ENCODE results near the gene ACIN1.

Gene ACIN1

DNA sequence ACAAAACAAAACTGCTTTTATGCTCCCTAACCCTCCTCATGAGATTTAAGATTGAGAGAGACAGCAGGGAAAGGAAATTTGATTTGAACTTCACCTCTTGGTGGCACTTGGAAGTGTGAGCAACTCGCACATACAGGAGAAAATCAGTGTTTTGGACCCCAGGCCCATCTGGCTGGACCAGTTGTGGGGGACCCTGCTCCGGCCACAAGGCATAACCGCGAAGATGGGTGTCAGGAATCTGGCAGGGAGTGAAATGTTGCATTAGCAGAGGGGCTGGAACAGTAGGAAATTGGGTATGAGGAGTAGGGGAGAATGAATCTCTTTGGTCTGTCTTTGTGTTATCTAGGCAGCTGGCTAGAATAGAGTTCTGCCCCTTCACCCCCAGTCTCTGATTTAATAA is 8.6 kb upstream of the ACIN1 start:
- DNase-seq: no peak

DNA sequence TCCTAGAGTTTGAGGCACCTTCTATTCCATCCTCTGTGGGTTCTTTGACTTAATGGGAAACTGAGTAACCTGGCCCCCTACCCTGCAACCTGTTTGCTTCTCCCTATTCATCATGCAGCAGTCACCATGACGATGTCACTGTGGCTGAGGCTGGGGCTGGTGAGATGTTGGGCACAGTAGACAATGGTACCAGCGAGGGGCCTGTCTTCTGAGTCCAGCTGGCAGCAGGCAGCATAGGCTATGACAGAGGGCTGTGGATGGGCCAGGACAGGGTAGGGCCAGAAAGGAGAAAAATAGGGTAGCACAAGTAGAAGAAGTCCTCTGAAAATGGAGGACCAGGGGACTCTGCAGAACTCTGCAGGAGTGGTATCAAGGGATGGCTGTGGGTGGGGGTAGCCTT is 7.9 kb upstream of the ACIN1 start:
- no peak for DNase-seq

DNA sequence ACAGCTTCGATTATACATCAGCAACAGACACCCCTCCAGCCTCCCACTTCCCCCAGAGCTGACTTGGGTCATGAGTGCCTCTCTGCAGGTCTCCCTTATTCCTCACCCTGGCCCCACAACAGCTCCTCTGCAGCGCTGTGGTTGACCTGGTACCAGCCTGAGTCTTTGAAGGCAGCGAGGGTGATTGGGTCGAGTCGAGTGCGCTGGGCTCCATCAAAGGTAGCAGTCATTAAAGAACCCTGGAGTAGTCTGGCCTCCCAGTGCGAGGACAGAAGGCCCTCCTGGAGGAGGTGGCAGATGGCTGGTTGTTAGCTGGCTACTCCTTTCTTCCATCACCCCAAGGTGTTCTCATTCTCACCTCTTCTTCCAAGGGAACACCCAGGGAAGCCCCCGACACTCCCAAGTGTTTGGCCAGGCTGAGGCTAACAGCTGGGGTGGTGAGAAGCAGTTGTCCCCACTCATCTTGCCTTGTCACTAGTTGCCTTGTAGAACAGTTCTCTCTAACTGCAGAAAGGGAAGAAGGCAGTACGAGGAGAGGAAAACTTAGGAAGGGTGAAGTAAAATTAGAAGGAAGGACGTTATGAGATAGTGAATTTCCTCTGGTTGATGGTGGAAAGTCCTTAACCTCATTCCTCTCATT is 7.2 kb upstream of the ACIN1 start:
- no peak for DNase-seq

DNA sequence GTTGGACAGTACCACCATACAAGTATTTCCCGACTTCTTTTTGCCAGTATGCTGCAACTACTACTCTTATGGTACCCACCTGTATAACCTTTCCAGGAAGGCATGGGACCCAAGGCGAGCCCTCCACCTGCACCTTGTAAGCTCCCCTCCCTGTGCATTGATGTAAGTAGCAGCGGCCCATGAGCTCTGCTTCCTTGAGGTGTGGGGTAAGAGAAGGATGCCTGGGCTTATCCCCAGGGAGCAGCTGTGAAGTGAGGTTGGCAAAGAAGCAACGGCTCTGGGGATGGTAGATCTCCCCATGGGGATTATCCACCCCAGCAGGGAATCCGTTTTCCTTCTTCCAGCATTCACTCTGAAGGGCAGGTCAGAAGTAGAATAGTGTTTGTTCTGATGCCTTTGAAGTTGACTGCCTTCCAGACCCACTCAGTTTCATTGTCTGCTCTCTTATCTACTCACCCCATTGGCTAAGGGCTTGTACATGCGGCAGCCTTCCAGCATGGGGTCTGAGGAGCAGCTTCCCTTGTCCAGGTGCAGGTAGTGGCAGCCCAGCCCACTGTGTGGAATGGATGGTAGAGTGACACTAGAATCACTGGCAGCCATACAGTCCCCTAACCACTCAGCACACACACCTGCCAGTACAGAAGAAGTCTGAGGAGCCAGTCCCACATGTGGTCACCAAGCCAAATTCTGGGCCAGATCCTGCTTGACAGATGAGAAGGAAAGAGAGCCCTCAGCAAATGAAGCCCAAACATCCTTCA is 6.5 kb upstream of the ACIN1 start:
- DNase-seq: no peak

DNA sequence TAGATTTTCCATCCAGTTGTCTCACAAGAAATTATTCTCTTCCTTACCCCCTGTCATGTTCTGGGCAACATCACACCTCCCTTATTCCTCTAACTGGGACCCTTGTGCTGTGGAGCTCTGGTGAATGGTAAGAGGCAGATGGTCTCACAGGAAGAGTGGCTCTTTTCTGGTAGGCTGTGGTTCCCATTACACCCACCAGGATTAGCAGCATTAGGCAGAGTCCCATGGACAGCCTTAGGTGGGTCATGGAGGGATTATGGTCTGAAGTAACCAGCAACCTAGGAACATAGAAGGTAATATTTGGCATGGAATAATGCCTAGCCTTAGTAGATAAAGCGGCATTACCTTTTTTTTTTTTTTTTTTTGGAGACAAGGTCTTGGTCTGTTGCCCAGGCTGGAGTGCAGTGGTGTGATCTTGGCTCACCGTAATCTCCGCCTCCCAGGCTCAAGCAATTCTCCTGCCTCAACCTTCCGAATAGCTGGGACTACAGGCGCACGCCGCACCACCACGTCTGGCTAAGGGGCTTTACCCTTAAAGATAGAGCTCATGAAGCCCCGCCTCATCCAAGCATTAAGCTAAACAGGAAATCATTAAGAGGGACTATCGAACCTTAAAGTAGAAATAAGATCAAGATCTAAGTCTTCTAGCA is 4.4 kb upstream of the ACIN1 start:
- no peak for DNase-seq

DNA sequence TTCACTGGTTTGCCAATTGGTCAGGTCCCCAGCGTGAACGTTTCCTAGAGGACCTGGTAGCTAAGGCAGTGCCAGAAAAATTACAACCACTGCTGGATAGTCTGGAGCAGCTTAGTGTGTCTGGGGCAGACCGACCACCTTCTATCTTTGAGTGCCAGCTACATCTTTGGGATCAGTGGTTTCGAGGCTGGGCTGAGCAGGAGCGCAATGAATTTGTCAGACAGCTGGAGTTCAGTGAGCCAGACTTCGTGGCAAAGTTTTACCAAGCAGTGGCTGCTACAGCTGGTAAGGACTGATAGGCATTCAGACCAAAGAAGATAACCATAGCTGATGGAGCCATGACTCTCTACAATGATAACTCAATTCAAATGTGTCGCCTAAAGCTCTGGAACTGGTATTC is 2.9 kb upstream of the ACIN1 start:
- no peak for DNase-seq

DNA sequence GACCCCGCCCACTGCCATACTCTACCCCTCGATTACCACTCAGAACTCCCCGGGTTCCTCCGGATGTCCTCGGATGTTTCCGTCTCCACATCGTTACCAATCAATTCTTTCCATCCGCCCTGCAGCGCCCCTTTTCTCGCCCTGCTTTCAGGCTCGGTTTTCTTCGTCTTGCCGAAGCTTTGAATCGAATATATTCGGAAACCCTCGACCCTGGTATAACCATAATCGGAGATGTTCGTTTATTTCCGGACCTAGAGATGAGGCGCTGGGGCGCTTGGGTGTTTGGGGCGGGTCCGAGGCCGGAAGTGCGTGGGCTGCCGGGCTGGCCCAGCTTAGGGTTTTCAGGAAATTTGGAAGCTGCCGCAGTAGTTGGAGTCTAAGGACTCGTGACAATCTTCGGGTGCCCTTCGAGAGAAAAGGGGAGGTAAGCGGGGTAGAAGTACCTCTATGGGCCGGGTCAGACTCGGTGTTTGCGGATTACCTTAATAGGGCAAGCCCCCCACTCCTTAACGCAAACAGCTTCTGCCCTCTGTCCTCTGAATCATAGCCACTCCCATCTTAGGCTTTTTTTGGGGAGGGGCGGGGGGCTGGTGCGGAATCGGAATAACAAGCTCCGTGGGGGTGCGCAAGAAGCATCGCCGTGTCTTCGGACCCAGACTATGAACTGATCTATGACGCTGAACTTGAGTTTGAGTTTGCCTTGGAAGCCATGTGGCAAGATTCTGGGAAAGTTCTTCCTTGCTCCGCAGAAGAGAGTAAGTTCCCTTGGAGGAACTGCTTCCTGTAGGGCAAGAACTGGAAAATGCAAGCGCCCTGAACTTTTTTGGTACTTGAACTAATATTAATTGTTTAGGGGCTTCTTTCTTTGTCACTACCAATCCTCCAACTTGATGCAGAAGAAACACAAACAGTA is 516 bp upstream of the ACIN1 start, which contains the start of gene C14orf119:
TSS of gene C14orf119 (plus strand) at position 310 of the 913 bp plus-strand sequence. CDS start 2,154 bp downstream, outside the sequence.
- DNase-seq: peak; percentile 100

DNA sequence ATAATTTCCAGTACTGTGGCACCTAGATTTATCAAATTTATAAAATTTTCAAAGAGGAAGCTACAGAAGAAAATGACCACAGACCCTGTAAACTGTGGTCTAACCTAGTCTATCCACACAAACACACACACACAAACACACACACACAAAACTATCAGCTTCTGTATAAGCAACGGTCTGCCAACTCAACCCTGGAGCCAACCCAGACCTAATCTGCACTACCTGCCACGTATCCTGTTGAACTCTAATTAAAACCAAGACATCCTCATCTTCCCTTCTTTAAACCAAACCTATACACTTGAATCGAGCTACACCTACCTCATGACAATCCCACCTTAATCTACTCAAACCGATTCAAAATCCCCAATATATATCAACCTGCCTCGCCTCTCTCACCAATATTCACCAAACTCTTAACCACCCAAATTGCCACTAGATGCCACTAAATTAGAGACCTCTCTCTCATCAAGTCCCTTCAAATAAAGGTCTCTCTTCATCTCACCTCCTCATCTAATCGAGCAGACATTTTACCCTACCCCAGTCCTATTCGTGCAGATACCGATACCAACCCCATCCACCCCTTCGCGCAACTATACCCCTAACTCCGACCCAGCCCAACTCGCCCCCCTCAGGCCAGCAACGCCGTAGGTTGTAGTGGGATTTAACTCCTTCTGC is 808 bp downstream of the ACIN1 start:
- no peak for DNase-seq

DNA sequence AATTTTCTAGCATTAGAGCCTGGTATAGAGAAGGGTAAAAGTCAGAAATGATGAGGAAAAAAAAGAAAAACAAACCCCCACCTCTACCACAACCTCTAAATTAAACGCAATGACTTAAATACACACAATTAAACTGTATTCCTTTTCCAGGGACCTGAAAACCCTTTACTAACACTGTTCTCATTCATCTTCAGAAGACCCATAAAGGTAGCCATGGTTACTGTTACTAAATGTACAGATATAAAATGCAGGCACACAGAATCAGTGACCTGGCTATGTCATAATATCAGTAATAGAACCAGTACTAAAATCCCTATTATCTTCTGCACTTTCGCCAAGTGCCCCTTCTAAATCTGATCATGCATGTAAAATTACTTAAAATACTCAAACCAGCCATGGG is 1.4 kb downstream of the ACIN1 start:
- DNase-seq: no peak

DNA sequence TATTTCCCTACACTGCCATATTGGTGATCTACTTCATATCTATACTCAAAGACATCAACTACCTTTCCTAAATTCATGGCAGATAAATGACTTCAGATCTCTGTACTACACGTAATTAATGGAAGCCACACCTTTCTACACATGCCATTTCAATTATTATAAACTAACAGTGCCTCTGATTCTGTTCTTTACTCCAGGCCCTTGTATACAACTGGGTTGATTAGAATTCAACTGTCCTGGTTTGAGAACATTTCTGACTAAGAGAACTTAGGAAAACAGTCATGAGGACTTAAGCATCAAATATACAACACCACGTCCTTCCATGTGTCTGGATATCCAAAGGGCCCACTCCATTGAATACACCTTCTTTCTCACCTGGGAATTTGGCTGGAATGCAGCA is 1.8 kb downstream of the ACIN1 start:
- DNase-seq: no peak

DNA sequence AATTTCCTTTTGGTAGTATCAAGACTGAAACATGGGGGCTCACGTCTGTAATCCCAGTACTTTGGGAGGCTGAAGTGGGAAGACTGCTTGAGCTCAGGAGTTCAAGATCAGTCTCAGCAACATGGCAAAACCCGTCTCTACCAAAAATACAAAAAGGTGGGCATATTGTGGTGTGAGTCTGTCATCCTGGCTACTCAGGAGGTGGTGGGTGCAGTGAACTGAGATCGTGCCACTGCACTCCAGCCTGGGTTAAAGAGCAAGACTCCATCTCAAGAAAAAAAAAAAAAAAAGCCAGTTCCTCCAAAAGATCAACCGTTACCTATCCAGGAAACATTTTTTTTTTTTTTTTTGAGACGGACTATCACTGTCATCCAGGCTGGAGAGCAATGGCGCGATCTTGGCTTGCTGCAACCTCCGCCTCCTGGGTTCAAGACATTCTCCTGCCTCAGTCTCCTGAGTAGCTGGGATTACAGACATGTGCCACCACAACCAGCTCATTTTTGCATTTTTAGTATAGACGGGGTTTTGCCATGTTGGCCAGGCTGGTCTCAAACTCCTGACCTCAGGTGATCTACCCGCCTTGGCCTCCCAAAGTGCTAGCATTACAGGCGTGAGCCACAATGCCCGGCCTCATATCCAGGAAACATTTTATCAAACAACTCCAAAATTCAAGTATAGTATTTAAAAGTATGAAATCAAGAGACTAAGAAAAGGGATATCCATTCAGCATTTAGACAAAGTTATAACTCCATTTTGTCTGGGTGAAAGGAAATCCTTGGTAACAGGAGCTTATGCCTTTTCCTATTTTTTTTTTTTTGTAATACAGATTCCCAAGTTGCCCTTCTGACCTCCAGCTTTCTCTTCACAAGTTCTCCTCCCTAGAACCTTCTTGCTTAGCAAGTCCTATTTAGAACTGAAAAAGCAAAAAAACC is 3.4 kb downstream of the ACIN1 start:
- DNase-seq: no peak

DNA sequence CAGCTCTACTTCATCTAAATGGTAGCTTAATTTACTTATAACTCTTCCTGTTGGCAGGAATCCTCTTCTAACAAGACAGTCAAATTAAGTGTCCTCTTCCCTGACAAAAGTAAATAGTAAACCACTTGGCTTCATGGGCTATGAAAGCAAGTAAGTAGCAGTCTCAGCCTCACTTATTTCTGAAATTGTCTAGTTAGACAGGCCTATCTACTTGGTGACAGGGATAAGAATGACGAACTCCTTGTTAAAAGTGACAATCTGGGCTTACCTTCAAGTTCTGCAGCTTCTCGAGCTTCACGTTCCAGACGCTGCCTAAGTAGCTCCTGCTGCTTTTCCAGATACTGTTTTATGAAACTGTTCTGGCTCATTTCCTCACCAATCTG is 4.7 kb downstream of the ACIN1 start:
- DNase-seq: no peak

DNA sequence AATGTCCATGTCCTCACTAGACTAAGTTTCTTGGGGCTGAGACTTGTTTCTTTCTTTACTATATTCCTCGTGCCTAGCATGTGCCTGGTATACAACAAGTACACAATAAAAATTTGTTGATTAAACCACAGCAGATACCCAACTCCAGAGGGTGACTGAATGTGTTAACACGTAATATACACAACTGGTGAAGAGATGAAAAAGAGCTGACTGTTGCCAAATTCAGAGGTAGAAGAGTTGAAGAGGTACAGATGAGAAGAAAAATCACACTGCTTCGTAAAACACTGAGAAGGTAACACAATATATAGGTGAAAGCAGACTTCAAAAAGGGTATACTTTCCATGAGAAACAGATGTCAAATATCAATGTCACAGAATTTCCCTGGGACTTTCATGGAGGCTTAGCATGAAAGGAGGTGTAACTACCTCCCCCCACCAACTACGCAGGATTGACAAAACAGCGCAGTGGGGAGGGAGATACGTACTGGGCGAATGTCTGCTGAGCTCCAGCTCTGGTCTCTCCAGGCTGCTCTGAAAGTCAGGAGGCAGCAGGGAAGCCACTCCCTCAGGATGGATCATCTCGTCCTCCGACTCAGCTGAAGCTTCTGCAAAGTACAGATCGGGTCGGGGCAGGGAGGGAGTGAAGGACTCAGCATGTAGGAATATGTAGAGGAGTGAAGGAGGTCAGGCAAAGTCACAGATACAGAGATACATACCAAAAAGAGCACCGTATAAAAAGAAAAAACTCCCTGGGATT is 5.3 kb downstream of the ACIN1 start:
- DNase-seq: no peak

DNA sequence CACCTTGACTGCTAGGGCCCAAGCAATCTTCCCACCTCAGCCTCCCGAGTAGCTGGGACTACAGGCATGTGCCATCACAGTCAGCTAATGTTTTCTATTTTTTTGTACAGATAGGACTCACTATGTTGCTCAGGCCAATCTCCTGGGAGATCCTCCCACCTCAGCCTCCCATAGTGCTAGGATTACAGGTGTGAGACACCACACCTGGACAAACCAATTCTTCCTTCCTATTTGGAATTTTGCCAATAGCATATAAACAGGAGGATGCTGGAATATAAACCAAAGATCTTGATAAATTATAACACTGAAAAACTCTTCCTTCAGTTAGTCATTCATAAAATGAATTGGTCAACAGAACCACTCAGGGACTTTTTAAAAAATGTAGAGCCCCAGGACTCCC is 8.4 kb downstream of the ACIN1 start:
- no peak for DNase-seq

DNA sequence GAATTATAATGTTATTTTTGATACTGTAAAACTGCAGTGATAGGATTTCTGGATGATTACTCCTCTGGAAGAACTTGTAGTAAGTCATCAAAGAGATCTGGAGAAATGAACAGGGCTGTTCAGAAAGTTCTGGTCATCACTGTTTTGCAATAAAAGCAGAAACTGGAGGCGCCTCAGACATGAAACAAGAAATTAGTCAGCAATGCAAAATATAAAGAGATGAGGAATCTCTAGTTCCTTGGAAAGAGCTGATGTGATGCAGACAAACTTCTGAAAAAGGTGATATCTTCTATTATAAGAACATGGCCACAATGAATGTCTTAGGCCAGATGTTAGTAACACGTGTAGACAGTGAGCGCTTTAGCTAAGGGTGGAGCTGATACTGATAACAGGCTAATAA is 9.5 kb downstream of the ACIN1 start:
- peak; percentile 90 for DNase-seq

DNA sequence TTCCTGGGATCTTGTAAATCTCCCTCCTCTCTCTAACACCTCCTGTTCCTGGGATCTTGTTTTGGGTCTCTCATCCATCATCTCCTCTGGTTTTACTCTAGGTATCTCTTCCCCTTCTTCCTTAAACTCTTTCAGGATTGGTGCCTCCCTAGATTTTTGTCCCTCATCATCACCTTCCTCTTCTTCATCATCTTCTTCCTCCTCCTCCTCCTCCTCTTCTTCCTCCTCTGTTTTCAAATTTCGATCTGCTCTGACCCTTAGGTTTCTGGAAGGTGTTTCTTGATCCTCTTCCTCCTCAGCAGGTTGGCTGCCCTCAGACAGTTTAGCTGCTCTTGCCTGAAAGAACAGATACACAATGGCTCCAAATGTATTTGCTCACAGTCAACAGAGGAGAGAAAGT is 14.5 kb downstream of the ACIN1 start:
- DNase-seq: no peak

DNA sequence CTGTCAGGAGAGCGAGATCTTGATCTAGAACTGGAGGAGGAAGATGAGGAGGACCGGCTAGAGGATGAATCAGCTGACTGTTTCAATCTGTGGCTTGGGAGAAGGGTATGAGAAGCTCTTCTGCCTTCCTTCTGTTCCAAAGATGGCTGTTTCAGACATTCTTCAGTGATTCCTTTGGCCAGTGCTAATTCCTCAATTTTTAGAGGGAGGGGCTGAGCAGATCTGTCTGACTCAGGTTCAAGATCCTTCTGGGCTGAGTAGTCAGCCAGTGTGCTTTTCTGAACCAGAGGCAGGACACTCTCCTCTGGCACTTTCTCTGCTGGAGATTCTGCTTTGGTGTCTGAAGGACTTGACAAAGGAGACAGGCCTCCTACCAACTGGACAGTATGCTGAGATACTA is 15.2 kb downstream of the ACIN1 start:
- DNase-seq: peak; percentile 26

DNA sequence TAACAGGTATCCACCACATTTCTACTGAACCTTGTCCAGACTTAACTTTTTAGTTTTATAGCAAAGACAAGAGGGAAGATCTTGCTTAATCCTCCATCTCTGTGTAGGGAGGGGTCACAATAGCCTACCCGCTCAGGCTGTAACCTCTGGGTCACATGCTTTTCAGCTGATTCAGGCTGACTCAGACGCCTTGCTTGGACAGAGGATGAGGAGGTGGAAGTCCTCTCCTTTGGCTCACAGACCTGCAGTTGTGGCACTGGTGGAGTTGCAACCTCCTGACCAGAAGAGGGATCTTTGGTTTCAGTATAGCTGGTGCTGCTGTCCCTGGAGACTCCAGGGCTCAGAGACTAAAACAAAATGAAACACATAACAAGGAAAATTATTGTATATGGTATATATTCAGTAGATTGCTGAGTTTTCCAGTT is 16.2 kb downstream of the ACIN1 start:
- peak; percentile 98 for DNase-seq

DNA sequence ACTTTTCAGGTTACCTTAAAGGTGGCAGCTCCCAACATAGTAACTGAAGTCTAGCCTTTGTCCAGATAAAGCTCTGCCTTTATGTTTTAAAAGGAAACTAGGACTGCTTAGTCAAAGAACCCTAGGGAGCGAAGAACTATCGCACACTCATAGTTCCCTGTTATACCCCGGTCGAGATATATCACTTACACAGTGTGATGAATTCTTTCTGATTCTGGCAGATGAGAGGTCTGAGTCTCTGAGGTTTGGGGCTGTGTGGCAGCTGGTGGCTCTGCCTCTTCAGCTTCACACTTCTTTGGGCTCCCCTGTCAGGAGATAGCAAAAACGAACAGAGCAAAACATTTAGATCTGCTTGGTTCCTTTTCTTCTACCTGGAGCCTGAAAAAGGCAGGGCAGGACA is 17.0 kb downstream of the ACIN1 start:
- DNase-seq: no peak

DNA sequence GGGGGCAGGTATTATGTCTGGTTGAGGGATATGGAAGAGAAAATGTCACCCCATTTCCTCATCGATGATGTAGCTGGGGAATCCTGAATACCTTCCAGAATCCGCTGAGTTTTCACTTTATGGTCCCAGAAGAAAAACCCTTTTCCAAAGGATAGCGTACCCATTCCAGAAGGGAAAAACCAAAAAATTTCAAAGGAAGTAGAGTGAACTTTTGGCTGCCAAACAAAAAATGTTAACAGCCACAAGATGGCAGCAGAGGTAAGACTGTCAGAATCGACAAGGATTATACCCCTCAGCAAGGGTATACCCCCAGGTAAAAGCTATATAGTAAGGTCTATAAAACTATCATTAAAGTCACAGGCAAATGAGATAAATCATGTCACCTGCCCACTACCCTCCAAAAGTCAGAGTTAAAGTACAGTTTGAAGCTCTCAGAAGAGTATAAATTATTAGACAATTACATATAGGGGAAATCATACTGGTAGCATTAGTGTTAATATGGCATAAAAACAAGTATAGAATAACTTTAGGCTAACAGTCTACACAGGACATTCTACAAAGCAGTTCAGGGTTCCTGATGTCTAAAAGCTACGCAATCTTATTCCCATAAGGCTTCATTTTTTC is 18.0 kb downstream of the ACIN1 start:
- peak; percentile 49 for DNase-seq
